HG03575 (cell line): ENCODE data around the gene C12orf75.
"Not testable (repeated sequence)": the region's sequence is repeated elsewhere in the genome, so short reads cannot be mapped to it uniquely, and the experiment has no call there.

Source experiments
- ATAC-seq: cut with Tn5 transposase; IDR thresholded peaks from one replicate; pipeline ENCODE4 v1.9.1; 2021; ENCODE audit not compliant: unreplicated experiment, insufficient number of reproducible peaks, low FRiP score; ENCODE audit errors: extremely low read depth

Gene C12orf75

DNA sequence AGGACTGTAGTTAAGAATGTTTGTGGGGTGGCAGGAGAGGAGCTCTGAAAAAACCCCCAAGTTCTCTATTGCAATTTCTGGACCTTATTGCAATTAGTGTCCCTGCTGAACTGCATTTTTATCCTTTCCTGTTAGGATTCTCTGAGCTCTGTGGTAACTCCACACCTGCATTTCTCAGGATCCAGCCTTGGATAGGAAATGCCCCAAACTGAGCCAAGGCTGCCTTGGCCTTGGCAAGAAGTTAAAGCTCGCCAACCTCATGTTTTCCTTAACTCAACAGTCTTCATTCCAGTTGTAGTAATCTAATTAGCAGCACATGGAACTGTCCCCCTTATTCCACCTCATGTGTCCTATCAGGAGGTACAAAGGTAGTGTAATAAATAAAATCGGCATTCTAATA is 66.5 kb downstream of the C12orf75 start:
- no peak for ATAC-seq

DNA sequence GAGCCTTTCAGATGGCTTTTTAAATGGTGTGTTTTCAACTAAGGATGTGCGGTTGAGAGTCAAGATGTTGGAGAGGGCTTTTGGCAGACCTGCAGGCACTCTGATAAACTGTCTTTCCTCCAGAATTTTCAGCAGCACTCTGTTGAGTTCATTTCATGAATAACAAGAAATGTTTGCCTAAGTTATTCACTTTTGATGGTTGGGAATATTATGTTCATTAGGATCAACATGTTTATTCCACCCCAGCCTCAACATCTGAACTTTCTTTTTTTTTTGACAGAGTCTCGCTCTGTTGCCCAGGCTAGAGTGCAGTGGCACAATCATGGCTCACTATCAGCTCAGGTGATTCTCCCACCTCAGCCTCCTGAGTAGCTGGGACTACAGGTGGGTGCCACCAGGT is 68.4 kb downstream of the C12orf75 start:
- ATAC-seq, result no peak

DNA sequence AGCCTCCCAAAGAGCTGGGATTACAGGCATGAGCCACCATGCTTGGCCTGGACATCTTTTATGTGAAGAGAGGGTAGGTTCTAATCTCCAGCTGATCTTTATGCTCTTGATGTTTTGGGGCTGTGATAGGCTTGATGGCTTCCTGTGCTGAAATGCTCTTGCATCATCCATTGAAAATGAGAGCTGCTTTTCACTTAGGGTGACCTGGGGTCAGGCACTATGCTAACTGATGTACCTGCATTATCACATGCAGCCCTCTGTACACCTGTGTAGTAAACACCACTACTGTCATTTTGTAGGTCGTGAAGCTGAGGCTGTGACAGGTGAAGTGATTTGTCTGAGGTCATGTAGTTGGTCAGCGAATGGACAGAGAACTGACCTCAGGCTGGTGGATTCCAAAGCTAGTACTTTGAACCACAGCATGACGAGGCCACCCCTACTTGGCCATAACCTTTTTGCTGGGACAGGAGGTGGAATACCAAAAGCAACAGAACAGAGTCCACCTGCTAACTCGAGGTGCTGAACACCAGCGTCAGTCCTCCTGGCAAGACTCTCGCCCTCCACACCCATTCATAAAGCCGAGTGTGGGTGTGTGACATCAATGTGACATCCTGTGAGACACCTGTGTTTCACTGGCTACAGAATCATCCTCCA is 69.1 kb downstream of the C12orf75 start:
- no peak for ATAC-seq

DNA sequence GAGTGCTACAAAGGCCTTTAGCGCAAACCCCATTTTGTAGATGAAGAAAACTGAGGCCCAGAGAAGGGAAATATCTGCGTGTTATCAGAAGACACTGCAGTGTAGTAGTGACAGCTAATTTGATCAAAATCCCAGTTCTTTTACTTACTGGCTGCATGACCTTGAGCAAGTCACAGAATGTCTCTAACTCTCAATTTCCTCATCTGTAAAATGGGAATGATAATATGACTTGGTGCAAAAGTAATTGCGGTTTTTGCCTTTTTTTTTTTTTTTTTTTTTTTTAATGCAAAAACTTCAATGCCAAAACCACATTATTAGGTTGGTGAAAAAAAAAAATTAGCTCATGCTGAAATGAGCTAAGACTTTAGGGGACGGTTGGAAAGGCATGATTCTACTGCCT is 69.7 kb downstream of the C12orf75 start:
- ATAC-seq, result no peak

- no peak for ATAC-seq
Observed at GRCh38 chr12:105401198-105401597, 70.7 kb downstream of the C12orf75 start.

- ATAC-seq, result no peak
Observed at GRCh38 chr12:105402366-105402765, 71.9 kb downstream of the C12orf75 start.

DNA sequence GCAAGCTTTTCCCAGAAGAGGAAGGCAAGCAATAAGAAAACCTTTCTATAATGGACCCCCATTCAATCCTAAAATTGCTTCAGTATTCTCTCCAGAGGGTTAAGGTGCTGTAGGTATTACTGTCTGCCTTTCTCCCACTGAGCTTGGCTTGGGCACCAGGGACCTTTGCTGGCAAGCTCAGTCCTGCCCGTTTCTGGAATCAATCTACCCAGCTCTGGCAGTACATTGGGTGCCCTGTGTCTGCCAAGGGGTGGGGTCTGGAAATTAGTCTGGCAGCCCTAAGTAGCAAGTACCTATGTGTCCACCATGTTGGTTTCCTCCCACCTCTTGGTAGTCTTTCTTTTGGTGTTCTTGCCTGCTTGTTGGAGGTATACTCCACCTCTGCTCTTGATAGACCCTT is 72.6 kb downstream of the C12orf75 start:
- ATAC-seq, result no peak

DNA sequence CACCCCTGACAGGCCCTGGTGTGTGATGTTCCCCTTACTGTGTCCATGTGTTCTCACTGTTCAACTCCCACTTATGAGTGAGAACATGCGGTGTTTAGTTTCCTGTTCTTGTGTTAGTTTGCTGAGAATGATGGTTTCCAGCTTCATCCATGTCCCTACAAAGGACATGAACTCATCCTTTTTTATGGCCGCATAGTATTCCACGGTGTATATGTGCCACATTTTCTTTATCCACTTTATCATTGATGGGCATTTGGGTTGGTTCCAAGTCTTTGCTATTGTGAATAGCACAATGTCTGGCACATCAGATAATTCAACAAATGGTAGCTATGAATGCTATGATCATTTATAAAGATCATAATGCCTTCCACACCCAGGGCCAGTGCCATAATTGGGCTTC is 73.6 kb downstream of the C12orf75 start:
- ATAC-seq, result not testable (repeated sequence)

DNA sequence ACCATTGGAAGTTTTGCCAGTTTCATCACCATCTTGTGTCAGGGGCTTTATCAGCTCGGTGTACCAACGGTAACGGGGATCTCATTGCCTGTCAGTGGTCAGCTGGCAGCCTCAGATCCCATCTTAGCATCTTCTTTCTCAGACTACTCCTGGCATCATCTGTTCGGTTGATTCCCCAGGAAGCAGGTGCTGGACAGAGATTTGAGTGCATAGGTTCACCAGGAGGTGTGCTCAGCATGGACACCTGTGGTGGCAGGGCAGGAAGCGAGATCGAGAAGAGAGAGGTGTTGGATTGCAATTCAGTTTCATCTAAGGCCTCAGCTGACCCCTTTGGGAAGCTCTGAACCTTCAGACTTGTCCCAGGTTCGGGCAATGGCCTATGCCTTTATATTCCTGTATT is 76.0 kb downstream of the C12orf75 start:
- no peak for ATAC-seq

DNA sequence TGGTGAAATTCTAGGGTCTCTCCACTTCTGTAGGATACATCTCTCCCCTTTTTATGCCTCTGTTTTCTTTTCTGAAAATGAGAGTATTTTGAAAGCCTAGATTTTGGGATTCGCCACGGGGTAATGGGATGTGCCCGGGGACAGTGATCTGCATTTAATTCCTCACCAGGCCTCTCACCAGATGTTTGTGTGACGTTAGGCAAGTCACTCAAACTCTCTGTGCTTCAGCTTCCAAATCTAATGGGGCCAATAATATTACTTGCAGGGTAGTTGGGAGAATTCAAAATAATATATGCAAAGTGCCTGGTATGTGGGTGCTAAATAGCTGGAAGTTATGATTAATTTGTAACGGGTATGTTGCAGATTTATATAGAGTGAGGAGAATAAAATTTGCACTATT is 78.8 kb downstream of the C12orf75 start:
- no peak for ATAC-seq

DNA sequence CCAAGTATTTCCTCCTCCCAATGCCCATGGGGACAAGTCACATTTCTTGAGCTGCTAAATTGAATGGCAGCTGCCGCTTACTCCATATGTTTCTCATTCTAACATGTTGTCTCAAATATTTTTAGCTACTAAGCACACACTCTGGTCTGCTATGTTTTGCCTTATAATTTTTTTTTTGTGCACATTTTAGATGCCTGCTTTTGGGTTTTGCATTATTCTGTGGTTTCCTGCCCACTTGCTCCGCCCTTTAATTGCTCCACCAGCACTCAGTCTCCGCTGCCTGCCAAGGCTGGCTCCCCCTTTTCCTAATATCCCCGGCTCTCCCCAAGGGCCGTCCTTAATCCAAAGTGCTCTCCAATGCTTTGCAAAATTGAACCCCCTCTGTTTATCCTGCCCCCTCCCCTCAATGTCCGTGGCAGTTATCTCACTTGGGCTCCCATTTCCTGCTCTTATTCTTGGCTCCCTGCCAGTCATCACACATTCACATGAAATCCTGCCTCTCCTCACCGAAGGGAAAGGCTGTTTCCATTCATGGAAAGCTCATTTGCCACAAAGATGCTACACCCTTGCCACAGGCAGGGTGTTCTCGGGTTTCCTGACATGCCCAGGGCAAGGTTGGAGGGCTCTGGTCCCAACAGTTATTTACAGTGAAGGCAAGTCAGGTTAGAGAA is 79.4 kb downstream of the C12orf75 start:
- ATAC-seq, result no peak

GRCh38 chr12:105413911-105414487 is 83.5 kb downstream of the C12orf75 start:
- ATAC-seq, result no peak

GRCh38 chr12:105417732-105418131 is 87.2 kb downstream of the C12orf75 start:
- ATAC-seq, result no peak

- ATAC-seq, result no peak
Observed at GRCh38 chr12:105418229-105418628, 87.7 kb downstream of the C12orf75 start.

DNA sequence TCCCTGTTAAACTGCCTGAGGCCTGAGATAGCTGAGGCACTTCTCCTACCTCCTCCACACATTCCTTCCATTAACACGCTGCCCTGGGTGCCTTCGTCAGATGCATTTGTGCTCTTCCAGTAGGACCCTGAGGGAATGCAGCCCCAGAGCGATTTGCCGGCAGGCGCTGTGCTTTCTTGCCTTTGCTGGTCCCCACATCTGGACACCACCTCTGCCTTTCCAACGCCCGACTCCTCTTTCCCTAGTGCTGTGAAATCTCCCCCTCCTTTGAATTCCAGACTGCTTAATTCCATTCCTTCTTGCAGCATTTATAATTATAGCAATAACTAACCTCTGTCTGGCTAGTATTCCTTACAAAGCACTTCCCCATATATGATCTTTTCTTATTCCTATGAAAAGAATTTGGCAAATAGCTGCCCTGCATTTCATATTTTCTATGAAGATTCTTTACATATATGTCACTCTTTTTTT is 88.4 kb downstream of the C12orf75 start:
- no peak for ATAC-seq

- no peak for ATAC-seq
Observed at GRCh38 chr12:105419606-105420005, 89.1 kb downstream of the C12orf75 start.

DNA sequence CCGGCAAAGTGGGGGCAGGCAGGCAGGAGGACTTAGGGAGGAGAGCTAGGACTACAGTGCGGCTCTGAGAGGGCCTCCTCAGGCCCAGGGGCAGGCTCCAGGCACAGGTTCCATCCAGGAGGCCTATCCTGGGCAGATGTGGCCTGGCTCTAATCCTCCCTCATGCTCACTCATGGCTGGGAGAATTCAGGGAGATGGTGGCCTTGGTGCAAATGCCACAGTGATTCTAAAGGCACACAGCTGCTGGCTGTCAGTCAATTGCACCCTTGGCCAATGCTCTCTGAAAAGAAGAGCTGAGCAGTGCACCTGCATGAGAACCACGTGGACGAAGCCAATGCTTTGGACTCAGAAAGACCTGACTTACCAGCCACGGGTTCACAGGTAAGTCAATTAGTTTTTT is 89.6 kb downstream of the C12orf75 start:
- ATAC-seq, result no peak

- no peak for ATAC-seq
Observed at GRCh38 chr12:105420659-105421240, 90.3 kb downstream of the C12orf75 start.
